IMR-90 (cell line): ENCODE results near the gene CUL9. TPM values are rescaled to one million over a fixed set of nuclear protein-coding genes. Genes with fewer than 3 reads are reported as not detected.

Experiments
- ATAC-seq: fragments of 200-7000 bp; cut with Tn5 transposase; 2 replicates; pipeline ENCODE4 v1.9.1; 2020; ENCODE audit warnings: low read depth, mild to moderate bottlenecking, moderate library complexity
- BruUV-seq: library from RNA; stranded (reverse); fragments of 400-500 nt; replicated peaks from 2 replicates; lab custom pipeline; 2021; lab: Mats Ljungman, UMichigan
- CTCF ChIA-PET: fragments of 300-600 bp; formaldehyde crosslinking; extraction: SDS; loops from one replicate; lab custom pipeline; 2021; ENCODE audit warnings: antibody characterized with exemption; lab: Yijun Ruan, JAX
- POLR2A ChIA-PET: fragments of 300-600 bp; sonication (Branson Sonifier 250); formaldehyde crosslinking; loops from one replicate; lab custom pipeline; 2022; ENCODE audit warnings: antibody characterized with exemption; ENCODE audit not compliant: unreplicated experiment; lab: Charles Lee
- DNase-seq: peaks from one replicate; pipeline ENCODE4 v3.0.0; 2013
- H2AFZ ChIP-seq: replicated peaks from 2 replicates; pipeline ENCODE3; 2013; ENCODE audit warnings: low read length, mild to moderate bottlenecking; ENCODE audit not compliant: poor library complexity
- H2AK5ac ChIP-seq: 2 replicates; pipeline ENCODE4 v1.6.1; 2013; ENCODE audit warnings: low read depth, low read length, inconsistent platforms
- H2AK9ac ChIP-seq: replicated peaks from 2 replicates; pipeline ENCODE3; 2013; ENCODE audit warnings: mild to moderate bottlenecking, low read depth, low read length, moderate library complexity; ENCODE audit not compliant: poor library complexity
- H2BK120ac ChIP-seq: 2 replicates; pipeline ENCODE4 v1.6.1; 2013; ENCODE audit warnings: low read depth, low read length, inconsistent platforms
- H2BK15ac ChIP-seq: 3 replicates; pipeline ENCODE4 v1.6.1; 2013; ENCODE audit warnings: low read depth, low read length, inconsistent platforms
- H2BK20ac ChIP-seq: 2 replicates; pipeline ENCODE4 v1.6.1; 2013; ENCODE audit warnings: low read depth, mild to moderate bottlenecking, inconsistent platforms, low read length, moderate library complexity
- H2BK5ac ChIP-seq: 2 replicates; pipeline ENCODE4 v1.6.1; 2013; ENCODE audit warnings: mild to moderate bottlenecking, low read depth, low read length, inconsistent platforms; ENCODE audit not compliant: poor library complexity, severe bottlenecking
- H3K14ac ChIP-seq: replicated peaks from 2 replicates; pipeline ENCODE4 v1.6.1; 2013; ENCODE audit warnings: low read depth, low read length, inconsistent platforms
- H3K18ac ChIP-seq: 2 replicates; pipeline ENCODE4 v1.6.1; 2013; ENCODE audit warnings: low read depth, low read length, control low read depth
- H3K23ac ChIP-seq: 2 replicates; pipeline ENCODE4 v1.6.1; 2013; ENCODE audit warnings: low read depth, low read length, inconsistent platforms
- H3K27ac ChIP-seq: 2 replicates; pipeline ENCODE4 v1.5.1; 2013; ENCODE audit warnings: mild to moderate bottlenecking, control low read depth, low read length; ENCODE audit not compliant: insufficient read depth
- H3K27me3 ChIP-seq: 2 replicates; pipeline ENCODE4 v1.6.1; 2013; ENCODE audit warnings: low read length; ENCODE audit not compliant: control insufficient read depth, insufficient read depth
- H3K36me3 ChIP-seq: 2 replicates; pipeline ENCODE4 v1.6.1; 2013; ENCODE audit warnings: low read length, mixed read lengths; ENCODE audit not compliant: control insufficient read depth, insufficient read depth
- H3K4ac ChIP-seq: 2 replicates; pipeline ENCODE4 v1.6.1; 2013; ENCODE audit warnings: low read depth, low read length, inconsistent platforms
- H3K4me1 ChIP-seq: 2 replicates; pipeline ENCODE4 v1.6.1; 2013; ENCODE audit warnings: low read length, mixed read lengths; ENCODE audit not compliant: control insufficient read depth, insufficient read depth
- H3K4me2 ChIP-seq: 2 replicates; pipeline ENCODE4 v1.6.1; 2013; ENCODE audit warnings: low read depth, mild to moderate bottlenecking, control low read depth, low read length, moderate library complexity
- H3K4me3 ChIP-seq: 2 replicates; pipeline ENCODE4 v1.5.1; 2013; ENCODE audit warnings: low read depth, mild to moderate bottlenecking, control low read depth, low read length, moderate library complexity; ENCODE audit not compliant: insufficient read depth
- H3K56ac ChIP-seq: 2 replicates; pipeline ENCODE4 v1.6.1; 2013; ENCODE audit warnings: low read length, inconsistent platforms; ENCODE audit not compliant: insufficient read depth; ENCODE audit errors: extremely low read depth
- H3K79me1 ChIP-seq, 2 experiments: 2 replicates each; pipeline ENCODE4 v1.6.1; 2013; ENCODE audit warnings: low read length in 2 of 2, inconsistent platforms in 1 of 2, low read depth in 1 of 2
- H3K9ac ChIP-seq: 2 replicates; pipeline ENCODE4 v1.6.1; 2013; ENCODE audit warnings: low read depth, low read length, control low read depth
- H3K9me1 ChIP-seq: 2 replicates; pipeline ENCODE4 v1.6.1; 2013; ENCODE audit warnings: low read length, inconsistent platforms; ENCODE audit not compliant: insufficient read depth
- H3K9me3 ChIP-seq: 2 replicates; pipeline ENCODE4 v1.6.1; 2013; ENCODE audit warnings: low read length; ENCODE audit not compliant: control insufficient read depth, insufficient read depth
- H4K20me1 ChIP-seq: 2 replicates; pipeline ENCODE4 v1.6.1; 2013; ENCODE audit warnings: low read length, inconsistent platforms; ENCODE audit not compliant: insufficient read depth
- H4K5ac ChIP-seq: 2 replicates; pipeline ENCODE4 v1.6.1; 2013; ENCODE audit warnings: mild to moderate bottlenecking, low read depth, low read length, control low read depth
- H4K8ac ChIP-seq, 2 experiments: 2 replicates each; pipeline ENCODE4 v1.6.1; 2013; ENCODE audit warnings: low read depth in 2 of 2, low read length in 2 of 2, control low read depth in 1 of 2, inconsistent platforms in 1 of 2
- H4K91ac ChIP-seq: 2 replicates; pipeline ENCODE4 v1.6.1; 2013; ENCODE audit warnings: low read depth, low read length, inconsistent platforms; ENCODE audit not compliant: insufficient read depth
- CEBPB ChIP-seq: IDR thresholded peaks from 2 replicates; pipeline ENCODE4 v1.6.1; 2012; ENCODE audit warnings: low read depth, low read length, improper control_type of control experiment
- WGBS, 2 experiments: methylation state at CpG; one replicate each; pipeline versions ENCODE4 v1.1.5 to v1.1.7; 2013; ENCODE audit warnings: missing lambda C conversion rate in 2 of 2; ENCODE audit not compliant: insufficient read length in 1 of 2; ENCODE audit errors: extremely low coverage in 2 of 2; 5-methylcytosine and 5-hydroxymethylcytosine counted together
- dilution Hi-C: fragments of 300-500 bp; cut with HindIII; formaldehyde crosslinking; loops from one replicate; pipeline ENCODE4 v1.14.3; 2018; ENCODE audit warnings: low sequenced_read_pairs; ENCODE audit not compliant: unreplicated experiment
- in situ Hi-C: fragments of 300-500 bp; cut with MboI; formaldehyde crosslinking; loops from 3 replicates; pipeline ENCODE4 v1.14.3; 2019; ENCODE audit warnings: low sequenced_read_pairs, inconsistent platforms, mixed read lengths
- intact Hi-C: fragments of 100-400 bp; cut with micrococcal nuclease; formaldehyde crosslinking; loops from 2 replicates; pipeline ENCODE4 v1.10.0; 2022
- polyA plus RNA-seq, 3 experiments: library from polyadenylated mRNA; depleted of rRNA; stranded (reverse); fragments of >200 nt; gene quantifications; 2 replicates each; pipeline ENCODE4 v1.2.3, GENCODE V29; 2012; ENCODE audit warnings: low replicate concordance in 1 of 3
- total RNA-seq: library from RNA; depleted of rRNA; stranded (reverse); fragments of >200 nt; gene quantifications from 2 replicates; pipeline ENCODE4 v1.2.3, GENCODE V29; 2012

CUL9 gene
- total and polyA plus RNA-seq, 2 of the 4 experiments (the other 2 are of a cell fraction): 7.7 to 19.5 TPM

GRCh38 chr6:43180985-43181384, 1.0 kb upstream of the CUL9 start:
- no peak overlapping the region for H3K14ac ChIP-seq
- no peak overlapping the region for H4K91ac ChIP-seq
- H3K36me3 ChIP-seq: peaks cover 46% of the 10 kb centered on the region
- H3K9ac ChIP-seq: 0 out of 2 replicates have a peak overlapping the region, but pooled peaks have one; percentile 9
- H3K23ac ChIP-seq: peak overlapping the region; percentile 65; the same call in 1 of the 2 replicates
- H3K27me3 ChIP-seq: no peaks in the 10 kb centered on the region
- no peak overlapping the region for H3K18ac ChIP-seq
- no TSS peak for BruUV-seq
- H3K79me1 ChIP-seq: peaks cover 17 to 59% of the 10 kb centered on the region in 2 experiments
- no peak overlapping the region for H3K4me3 ChIP-seq
- H2BK15ac ChIP-seq: no peak overlapping the region
- in situ Hi-C loops (no loop called here), dilution Hi-C loops (no loop called here), intact Hi-C loops (no loop called here)
- no peak overlapping the region for H3K56ac ChIP-seq
- H3K4me1 ChIP-seq: peaks cover 2% of the 10 kb centered on the region
- WGBS, 2 experiments: 73% methylated on average over 2 of the region's 5 CpGs; no CpG with 5 or more reads in 1 of the 2 experiments
- no peaks in the 10 kb centered on the region for H3K9me3 ChIP-seq
- H3K4ac ChIP-seq: peak overlapping the region; percentile 27; the same call in 1 of the 2 replicates
- ChIA-PET CTCF (no interaction called here), POLR2A (no interaction called here)
- no peak overlapping the region; the same call in 1 of the 2 replicates for H2AK5ac ChIP-seq
- H4K5ac ChIP-seq: no peak overlapping the region
- no peak overlapping the region for H2BK120ac ChIP-seq
- H2BK5ac ChIP-seq: no peak overlapping the region
- no peak overlapping the region for H2AFZ ChIP-seq
- no peak overlapping the region for H2BK20ac ChIP-seq
- peaks cover 2% of the 10 kb centered on the region for H3K9me1 ChIP-seq
- H3K4me2 ChIP-seq: no peak overlapping the region
- DNase-seq (peak; percentile 19), ATAC-seq (no peak)
- no peak for TF ChIP-seq CEBPB
- H4K20me1 ChIP-seq: peaks cover 7% of the 10 kb centered on the region
- H2AK9ac ChIP-seq: no peak overlapping the region
- peak overlapping the region; percentile 88 to 97; a peak in 3 of 4 replicates for H4K8ac ChIP-seq
- no peak overlapping the region for H3K27ac ChIP-seq
